NB4 (cell line): Measurements from ENCODE around the gene MYO16.

Source experiments
- DNase-seq: peaks from one replicate; pipeline ENCODE4 v3.0.0; 2010; ENCODE audit warnings: low read depth
- H3K4me3 ChIP-seq: one replicate; pipeline ENCODE4 v1.5.1; 2011; ENCODE audit warnings: mild to moderate bottlenecking, low read depth, low read length, moderate library complexity
- CTCF ChIP-seq: IDR thresholded peaks from one replicate; pipeline ENCODE4 v1.5.1; 2012; ENCODE audit warnings: low read depth, low read length
- MYC ChIP-seq: IDR thresholded peaks from 2 replicates; pipeline ENCODE4 v1.6.1; 2011; ENCODE audit warnings: low read depth, low read length
- POLR2A ChIP-seq: IDR thresholded peaks from 2 replicates; pipeline ENCODE4 v1.6.1; 2011; ENCODE audit warnings: mild to moderate bottlenecking; ENCODE audit not compliant: insufficient read length; ENCODE audit errors: extremely low read depth
- TF ChIP-seq, protein P1 (sequence below): IDR thresholded peaks from 2 replicates; pipeline ENCODE4 v1.6.1; 2011; ENCODE audit warnings: low read depth, low read length

Gene MYO16

GRCh38 chr13:108663710-108664109 is 34.3 kb downstream of the MYO16 start:
- TF ChIP-seq CTCF (no peak), MYC (no peak), POLR2A (no peak)
- TF ChIP-seq, protein P1, sequence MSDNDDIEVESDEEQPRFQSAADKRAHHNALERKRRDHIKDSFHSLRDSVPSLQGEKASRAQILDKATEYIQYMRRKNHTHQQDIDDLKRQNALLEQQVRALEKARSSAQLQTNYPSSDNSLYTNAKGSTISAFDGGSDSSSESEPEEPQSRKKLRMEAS = no peak
- no peak for DNase-seq
- no peak overlapping the region for H3K4me3 ChIP-seq

DNA sequence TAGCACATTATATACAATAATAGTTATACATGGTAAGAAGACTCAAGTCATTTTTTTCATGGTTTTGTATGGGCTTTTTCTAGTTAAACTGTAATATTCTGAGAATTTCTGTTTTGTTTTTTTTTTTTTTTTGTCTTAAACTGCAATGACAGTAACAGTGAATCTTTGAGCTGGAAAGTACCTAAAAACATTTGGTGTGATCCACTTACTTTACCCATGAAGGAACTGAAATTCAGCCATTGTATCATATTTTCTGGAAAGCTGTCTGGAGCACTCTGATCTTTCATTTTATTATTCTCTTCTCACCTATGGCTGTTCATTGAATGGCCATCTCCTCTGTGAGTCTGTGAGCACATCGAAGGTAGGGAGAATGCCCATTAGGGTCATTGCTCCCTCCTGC is 37.8 kb downstream of the MYO16 start:
- no peak for DNase-seq
- TF ChIP-seq POLR2A (no peak), CTCF (no peak), MYC (no peak)
- TF ChIP-seq, protein P1 = no peak
- no peak overlapping the region for H3K4me3 ChIP-seq

- no peak overlapping the region for H3K4me3 ChIP-seq
- TF ChIP-seq CTCF (no peak), POLR2A (no peak), MYC (no peak)
- TF ChIP-seq, protein P1 = no peak
- DNase-seq = no peak
Observed at GRCh38 chr13:108669381-108669780, 40.0 kb downstream of the MYO16 start.

DNA sequence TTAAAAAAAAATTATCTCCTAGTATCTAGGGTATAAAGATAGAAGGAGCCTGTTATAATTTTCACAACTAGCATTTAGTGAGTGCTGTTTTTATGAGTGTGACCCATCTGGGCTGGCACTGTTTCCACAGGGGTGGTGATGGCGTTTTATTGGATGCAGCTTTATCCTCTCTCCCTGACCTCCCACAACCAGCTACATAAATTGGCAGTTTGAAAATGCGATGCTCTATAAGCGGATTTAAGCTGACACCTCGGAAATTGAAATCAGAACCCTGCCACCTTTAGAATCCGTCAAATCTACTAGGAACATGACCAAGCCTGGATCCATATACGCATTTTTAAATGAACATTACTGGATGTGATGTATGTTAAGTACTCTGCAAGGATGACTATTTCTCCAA is 44.9 kb downstream of the MYO16 start:
- no peak for DNase-seq
- H3K4me3 ChIP-seq = no peak overlapping the region
- no peak for TF ChIP-seq MYC

- no peak overlapping the region for H3K4me3 ChIP-seq
- no peak for DNase-seq
- TF ChIP-seq CTCF = no peak
- TF ChIP-seq MYC = no peak
- TF ChIP-seq, protein P1 = no peak
- TF ChIP-seq POLR2A = no peak
Observed at GRCh38 chr13:108674771-108675170, 45.4 kb downstream of the MYO16 start.

- H3K4me3 ChIP-seq = no peak overlapping the region
- no peak for DNase-seq
- TF ChIP-seq MYC = no peak
- no peak for TF ChIP-seq POLR2A
- TF ChIP-seq, protein P1 = no peak
- no peak for TF ChIP-seq CTCF
Observed at GRCh38 chr13:108676620-108677019, 47.2 kb downstream of the MYO16 start.
